DMS79 (cell line): ENCODE measurements around the gene GBF1.
A peak's percentile ranks its signal among the peaks of the same experiment; 100 is the strongest.

ENCODE experiments used
- DNase-seq: peaks from one replicate; lab custom pipeline; 2025; lab: John Stamatoyannopoulos, UW

GBF1 gene

GRCh38 chr10:102409604-102410428 lies 164.5 kb downstream of the GBF1 start:
- DNase-seq = no peak

GRCh38 chr10:102410429-102411073 lies 165.2 kb downstream of the GBF1 start:
- DNase-seq = no peak

- no peak for DNase-seq
Observed at GRCh38 chr10:102411341-102412255, 166.3 kb downstream of the GBF1 start.

- DNase-seq = no peak
Observed at GRCh38 chr10:102412293-102412692, 167.0 kb downstream of the GBF1 start.

- peak; percentile 58 for DNase-seq
Observed at GRCh38 chr10:102413053-102413705, 167.8 kb downstream of the GBF1 start.

GRCh38 chr10:102413806-102414561 lies 168.7 kb downstream of the GBF1 start:
- no peak for DNase-seq

- DNase-seq = no peak
Observed at GRCh38 chr10:102414749-102415148, 169.4 kb downstream of the GBF1 start.

- DNase-seq = no peak
Observed at GRCh38 chr10:102416283-102416682, 171.0 kb downstream of the GBF1 start.

- no peak for DNase-seq
Observed at GRCh38 chr10:102416695-102417094, 171.4 kb downstream of the GBF1 start.

- DNase-seq = peak; percentile 61
Observed at GRCh38 chr10:102418622-102419268, 173.4 kb downstream of the GBF1 start, which contains the start of gene PSD. PSD (minus strand) TSS chr10:102418785; CDS start chr10:102417038, 1,747 bp downstream.

- DNase-seq = peak; percentile 35
Observed at GRCh38 chr10:102419269-102420180, 174.2 kb downstream of the GBF1 start.

- no peak for DNase-seq
Observed at GRCh38 chr10:102420181-102420713, 174.9 kb downstream of the GBF1 start.

- peak; percentile 84 for DNase-seq
Observed at GRCh38 chr10:102420714-102421506, 175.6 kb downstream of the GBF1 start, which contains the start of gene FBXL15. FBXL15 (plus strand) TSS chr10:102420836; CDS start chr10:102421130, 294 bp downstream.

- DNase-seq = no peak
Observed at GRCh38 chr10:102421507-102421756, 176.1 kb downstream of the GBF1 start.

GRCh38 chr10:102421757-102422512 lies 176.6 kb downstream of the GBF1 start:
- no peak for DNase-seq

GRCh38 chr10:102422545-102423129 lies 177.3 kb downstream of the GBF1 start:
- no peak for DNase-seq

GRCh38 chr10:102423372-102423968 lies 178.1 kb downstream of the GBF1 start:
- no peak for DNase-seq
